Central memory CD4-positive, alpha-beta T cell (primary cell): Measurements from ENCODE around the gene GFOD2.

Experiments
- DNase-seq: peaks from one replicate; pipeline ENCODE4 v3.0.0; 2022

The GFOD2 gene

GRCh38 chr16:67656344-67657016 lies 62.6 kb downstream of the GFOD2 start:
- no peak for DNase-seq

DNA sequence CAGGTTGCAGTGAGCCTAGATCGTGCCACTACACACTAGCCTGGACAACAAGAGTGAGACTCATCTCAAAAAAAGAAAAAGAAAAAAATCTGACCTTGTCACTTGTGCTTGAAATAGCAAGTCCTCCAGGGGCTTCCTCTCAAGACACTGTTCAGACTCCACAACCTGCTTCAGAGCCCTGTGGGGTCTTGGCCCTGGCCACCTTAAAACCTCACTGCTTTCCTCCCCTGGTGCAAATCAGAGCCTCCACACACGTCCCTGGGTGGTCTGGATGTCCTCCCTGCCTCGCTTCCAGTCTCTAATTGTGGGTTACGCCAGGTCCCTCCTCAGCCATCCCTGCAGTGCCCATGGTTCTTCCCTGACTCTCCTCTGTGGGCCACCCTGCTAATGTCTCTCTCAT lies 63.8 kb downstream of the GFOD2 start:
- DNase-seq: no peak

DNA sequence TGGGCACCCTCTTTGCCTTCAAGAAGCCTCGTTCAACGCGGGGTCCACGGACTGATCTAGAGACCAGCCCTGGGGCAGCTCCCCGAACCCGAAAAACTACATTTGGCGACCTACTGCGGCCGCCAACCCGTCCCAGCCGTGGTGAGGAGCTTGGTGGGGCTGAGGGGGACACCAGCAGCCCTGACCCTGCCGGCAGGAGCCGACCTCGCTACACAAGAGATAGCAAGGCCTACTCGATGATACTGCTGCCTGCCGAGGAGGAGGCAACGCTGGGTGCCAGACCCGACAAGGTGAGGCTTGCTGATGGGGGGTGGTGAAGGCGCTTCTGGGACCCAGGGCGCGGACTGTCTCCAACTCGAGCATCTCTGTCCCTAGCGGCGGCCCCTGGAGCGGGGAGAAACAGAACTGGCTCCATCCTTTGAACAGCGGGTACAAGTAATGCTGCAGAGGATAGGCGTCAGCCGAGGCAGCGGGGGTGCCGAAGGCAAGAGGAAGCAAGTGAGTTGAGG lies 64.7 kb downstream of the GFOD2 start:
- DNase-seq: no peak

GRCh38 chr16:67653789-67654402 lies 65.2 kb downstream of the GFOD2 start:
- DNase-seq: no peak

GRCh38 chr16:67653128-67653788 lies 65.9 kb downstream of the GFOD2 start:
- no peak for DNase-seq

GRCh38 chr16:67652578-67653127 lies 66.5 kb downstream of the GFOD2 start:
- no peak for DNase-seq

DNA sequence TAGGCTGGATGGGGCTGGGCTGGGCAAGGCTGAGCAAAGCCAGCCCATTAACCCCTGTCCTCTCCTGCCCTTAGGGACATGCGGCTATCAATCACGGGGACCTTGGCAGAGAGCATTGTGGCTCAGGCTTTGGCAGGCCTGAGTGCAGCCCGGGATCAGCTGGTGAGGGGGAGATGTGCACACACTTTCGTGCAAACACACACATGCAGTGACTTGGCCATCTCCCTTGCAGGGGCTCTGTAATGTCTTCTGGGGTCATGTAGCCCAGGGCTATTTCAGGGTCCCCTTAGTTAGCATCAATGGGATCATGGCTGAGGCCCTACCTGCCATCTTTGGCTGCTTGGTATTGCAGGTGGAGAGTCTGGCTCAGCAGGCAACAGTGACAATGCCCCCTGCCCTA lies 67.3 kb downstream of the GFOD2 start:
- DNase-seq: no peak

DNA sequence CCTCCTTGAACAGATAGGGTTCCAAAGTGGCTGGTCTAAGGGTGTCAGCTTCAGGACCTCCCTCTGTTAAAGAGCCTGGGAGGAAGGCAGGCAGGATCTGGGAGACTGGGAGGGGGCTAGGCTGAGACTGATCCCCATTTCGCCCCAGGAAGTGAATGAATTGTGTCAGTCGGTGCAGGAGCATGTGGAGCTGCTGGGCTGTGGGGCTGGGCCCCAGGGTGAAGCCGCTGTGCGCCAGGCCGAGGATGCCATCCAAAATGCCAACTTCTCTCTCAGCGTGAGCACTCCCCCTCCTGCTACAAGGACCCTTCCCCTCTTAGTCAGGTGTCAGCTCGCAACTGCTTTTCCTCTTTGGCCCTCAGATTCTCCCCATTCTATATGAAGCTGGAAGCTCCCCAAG lies 68.1 kb downstream of the GFOD2 start:
- no peak for DNase-seq

GRCh38 chr16:67650023-67650422 lies 69.1 kb downstream of the GFOD2 start:
- no peak for DNase-seq

GRCh38 chr16:67649494-67649931 lies 69.6 kb downstream of the GFOD2 start:
- no peak for DNase-seq

GRCh38 chr16:67648764-67649407 lies 70.2 kb downstream of the GFOD2 start:
- DNase-seq: no peak

GRCh38 chr16:67648088-67648763 lies 70.9 kb downstream of the GFOD2 start:
- DNase-seq: no peak

GRCh38 chr16:67647681-67648080 lies 71.4 kb downstream of the GFOD2 start:
- no peak for DNase-seq

- no peak for DNase-seq
Observed at GRCh38 chr16:67647111-67647651, 71.9 kb downstream of the GFOD2 start.

- DNase-seq: no peak
Observed at GRCh38 chr16:67645397-67646121, 73.6 kb downstream of the GFOD2 start.

DNA sequence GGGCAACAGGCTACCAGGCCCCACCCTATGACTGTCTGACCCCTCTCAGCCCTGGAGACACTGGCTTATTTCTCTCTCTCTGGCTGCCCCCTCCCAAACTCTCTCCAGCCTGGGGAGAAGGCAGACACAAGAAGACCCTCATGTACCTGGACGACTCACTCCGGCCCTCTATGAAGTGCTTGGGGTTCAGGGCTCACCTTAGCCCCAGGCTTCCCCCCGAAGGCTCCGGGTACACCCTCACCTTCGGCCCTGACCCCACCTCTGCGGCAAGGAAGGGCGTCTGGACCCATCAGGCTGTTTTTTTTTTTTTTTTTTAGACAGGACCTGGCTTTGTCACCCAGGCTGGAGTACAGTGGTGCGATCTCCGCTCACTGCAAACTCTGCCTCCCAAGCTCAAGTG lies 75.1 kb downstream of the GFOD2 start:
- no peak for DNase-seq

DNA sequence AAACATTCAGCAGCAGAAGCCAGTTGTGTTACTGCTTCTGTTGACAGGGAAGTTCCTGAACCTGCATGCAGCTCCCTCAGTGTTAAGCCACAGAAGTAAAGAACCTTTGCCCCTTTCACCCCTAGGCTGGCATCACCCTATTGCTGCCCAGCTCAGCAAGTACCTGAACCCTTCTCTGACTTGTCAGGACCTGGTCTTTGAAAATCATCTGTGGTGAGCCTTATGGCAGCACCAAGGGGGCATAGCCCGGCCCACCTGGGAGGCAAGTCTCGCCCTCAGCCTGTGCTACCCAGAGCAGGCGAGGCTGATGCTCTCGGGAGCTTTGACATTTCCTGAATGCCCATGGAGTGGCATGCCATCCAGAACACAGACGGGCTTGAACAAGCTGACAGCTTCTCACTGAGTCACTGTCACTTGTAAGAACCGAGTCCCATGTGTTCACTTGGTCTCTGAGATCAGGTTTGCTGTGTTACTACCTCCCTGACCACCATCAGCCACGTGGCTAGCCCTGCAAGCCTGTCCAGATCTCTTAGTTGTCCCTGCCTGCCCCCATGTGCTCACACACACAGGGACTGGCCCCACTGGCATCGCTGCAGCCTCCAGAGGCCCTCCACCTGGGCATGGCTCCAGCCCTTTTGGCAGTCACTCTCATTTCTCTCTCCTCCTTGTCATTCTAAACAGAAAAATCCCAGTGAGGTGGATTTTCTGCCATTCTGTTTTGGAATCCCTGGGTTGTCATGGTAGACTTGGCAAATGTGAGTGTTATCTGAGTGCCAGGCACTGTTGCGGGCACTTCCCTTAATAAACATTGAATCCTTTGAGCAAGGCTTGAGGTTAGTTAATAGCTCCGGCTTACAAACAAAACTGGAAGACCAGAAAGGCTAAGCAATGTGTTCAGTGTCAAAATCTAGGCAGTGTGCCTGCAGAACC lies 77.1 kb downstream of the GFOD2 start:
- no peak for DNase-seq

DNA sequence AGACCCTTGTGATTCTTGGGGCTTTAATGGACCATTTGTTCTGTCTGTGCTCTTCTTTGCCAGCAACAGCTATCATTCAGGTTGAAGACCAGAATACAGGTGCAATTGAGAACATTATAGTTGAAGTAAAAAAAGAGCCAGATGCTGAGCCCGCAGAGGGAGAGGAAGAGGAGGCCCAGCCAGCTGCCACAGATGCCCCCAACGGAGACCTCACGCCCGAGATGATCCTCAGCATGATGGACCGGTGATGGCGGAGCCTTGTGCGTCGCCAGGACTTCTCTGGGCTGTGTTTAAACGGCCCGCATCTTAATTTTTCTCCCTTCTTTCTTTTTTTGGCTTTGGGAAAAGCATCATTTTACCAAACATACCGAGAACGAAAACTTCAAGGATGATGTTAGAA lies 81.5 kb downstream of the GFOD2 start:
- no peak for DNase-seq

- no peak for DNase-seq
Observed at GRCh38 chr16:67636713-67637112, 82.4 kb downstream of the GFOD2 start.

DNA sequence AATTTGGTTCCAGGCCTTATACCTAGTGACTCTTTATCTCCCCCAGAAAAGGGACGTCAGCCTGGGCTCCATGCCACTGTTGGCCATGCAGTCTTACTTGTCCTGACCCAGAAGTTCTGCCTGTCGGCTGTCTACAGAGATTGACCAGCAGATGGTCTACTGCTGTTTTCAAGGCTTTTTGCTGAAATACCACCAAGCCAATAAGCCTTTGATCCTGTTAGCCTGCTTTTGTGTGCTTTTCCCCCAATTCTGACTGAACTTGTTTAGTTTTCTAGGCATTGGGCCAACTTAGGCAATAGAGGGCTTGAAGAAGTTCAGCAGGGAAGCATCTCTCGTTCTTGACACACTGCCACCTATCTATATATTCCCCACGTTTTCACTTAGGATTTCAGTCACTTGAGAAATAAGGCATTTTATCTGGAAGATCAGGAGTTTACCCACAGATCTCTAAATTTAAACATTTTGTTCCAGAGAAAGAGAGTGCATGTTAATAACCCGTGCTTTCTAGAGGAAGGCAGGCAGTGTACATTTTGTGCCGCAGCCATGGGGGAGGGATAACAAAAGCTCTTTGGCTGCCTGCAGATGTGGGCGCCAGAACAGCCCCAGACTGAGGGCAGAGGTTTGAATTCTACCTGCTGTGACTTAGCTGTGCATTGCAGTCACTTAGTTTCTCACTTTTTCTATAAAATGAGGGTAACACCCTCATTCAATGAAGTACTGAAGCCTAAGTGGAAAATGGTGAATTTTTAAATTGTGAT lies 86.5 kb downstream of the GFOD2 start:
- DNase-seq: no peak
